ENCODE results near the gene NKAIN2.
"Not testable (repeated sequence)": the region's sequence is repeated elsewhere in the genome, so short reads cannot be mapped to it uniquely, and the experiment has no call there.

The NKAIN2 gene

GRCh38 chr6:123972600-123973294, 169.1 kb downstream of the NKAIN2 start:
- no peak for DNase-seq

GRCh38 chr6:123980311-123980710, 176.6 kb downstream of the NKAIN2 start:
- DNase-seq, result no peak

- DNase-seq, result no peak
Measured at GRCh38 chr6:123986938-123987337, 183.3 kb downstream of the NKAIN2 start.

DNA sequence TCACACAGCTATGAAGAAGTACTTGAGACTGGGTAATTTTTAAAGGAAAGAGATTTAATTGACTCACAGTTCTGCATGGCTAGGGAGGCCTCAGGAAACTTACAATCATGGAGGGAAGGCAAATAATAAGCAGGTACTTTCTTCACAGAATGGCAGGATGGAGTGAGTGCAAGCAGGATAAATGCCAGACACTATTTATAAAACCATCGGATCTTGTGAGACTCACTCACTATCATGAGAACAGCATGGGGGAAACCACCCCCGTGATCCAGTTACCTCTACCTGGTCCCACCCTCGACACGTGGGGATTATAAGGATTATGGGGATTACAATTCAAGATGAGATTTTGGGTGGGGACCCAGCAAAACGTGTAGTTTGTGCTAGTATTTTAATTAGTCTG, 186.3 kb downstream of the NKAIN2 start:
- DNase-seq, result not testable (repeated sequence)

- no peak for DNase-seq
Measured at GRCh38 chr6:123990376-123990775, 186.7 kb downstream of the NKAIN2 start.

GRCh38 chr6:123994168-123994567, 190.5 kb downstream of the NKAIN2 start:
- DNase-seq, result no peak

GRCh38 chr6:123994891-123995635, 191.4 kb downstream of the NKAIN2 start:
- DNase-seq, result no peak

DNA sequence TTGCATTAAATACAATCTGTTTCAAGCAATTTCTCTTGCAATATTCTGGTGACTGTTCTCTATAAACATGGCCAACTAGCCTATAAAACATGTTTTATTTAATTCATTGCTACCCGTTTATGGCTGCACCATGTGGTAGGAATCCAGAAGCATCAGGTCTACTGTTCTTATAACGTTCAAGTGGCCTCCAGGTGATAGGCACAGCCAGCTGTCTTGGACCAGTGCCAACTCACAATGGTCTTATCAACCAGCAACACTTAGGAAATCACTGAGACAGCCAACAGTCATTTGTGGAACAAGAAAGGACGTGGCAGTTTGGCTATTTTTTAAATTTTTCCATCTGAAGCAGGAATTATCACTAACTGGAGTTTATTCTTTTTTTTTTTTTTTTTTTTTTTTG, 193.6 kb downstream of the NKAIN2 start:
- DNase-seq, result no peak

DNA sequence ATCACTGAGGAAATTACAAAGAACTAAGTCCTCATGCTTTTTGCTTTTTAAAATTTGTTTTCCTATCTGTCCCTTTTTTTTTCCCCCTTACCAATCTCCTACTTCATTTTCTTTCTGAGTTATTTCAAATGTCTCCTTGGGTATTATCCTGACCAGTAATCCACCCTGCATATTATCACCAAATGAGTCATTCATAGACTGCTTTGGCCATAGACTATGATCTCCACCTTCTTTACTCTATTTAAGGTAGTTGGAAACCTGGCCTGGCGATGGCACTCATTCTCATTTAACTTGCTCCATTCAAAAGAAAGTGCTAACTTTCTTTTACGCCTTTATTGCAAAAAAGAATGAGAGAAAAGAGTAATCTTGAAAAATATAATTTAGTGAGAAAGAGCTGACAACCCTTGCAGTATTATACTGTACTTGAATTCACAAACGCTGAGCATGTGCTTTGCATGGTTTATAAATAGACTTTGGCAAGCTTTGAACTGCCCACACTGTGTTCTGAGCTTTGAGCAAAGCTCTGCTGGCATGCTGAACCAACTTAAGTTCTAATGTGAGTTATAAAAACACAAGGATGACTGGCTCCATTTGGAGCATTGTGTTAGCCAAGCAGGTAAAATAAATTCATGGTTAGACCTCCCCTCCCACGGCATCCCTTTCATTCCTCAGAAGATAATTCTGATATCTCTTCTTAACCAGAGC, 198.9 kb downstream of the NKAIN2 start:
- no peak for DNase-seq

DNA sequence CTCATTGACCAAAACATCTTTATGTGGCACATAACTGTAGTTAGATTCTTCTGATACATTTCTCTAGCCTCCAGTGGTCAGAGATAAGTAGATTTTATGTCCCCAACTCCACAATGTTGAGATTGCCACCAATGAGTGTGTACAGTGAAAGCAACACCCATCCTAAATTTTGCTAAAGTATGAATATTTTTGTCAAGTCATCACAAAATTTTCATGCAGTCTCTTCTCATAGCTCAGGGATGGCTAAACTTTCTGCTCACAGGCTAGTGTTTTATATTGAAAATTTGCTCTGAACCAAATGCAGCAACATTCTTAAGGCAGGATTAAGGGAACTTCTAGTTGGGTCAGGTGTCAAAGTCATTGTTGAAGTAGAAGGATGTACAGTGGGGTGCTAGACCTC, 203.6 kb downstream of the NKAIN2 start:
- DNase-seq, result no peak

- no peak for DNase-seq
Measured at GRCh38 chr6:124008000-124008987, 204.6 kb downstream of the NKAIN2 start.

DNA sequence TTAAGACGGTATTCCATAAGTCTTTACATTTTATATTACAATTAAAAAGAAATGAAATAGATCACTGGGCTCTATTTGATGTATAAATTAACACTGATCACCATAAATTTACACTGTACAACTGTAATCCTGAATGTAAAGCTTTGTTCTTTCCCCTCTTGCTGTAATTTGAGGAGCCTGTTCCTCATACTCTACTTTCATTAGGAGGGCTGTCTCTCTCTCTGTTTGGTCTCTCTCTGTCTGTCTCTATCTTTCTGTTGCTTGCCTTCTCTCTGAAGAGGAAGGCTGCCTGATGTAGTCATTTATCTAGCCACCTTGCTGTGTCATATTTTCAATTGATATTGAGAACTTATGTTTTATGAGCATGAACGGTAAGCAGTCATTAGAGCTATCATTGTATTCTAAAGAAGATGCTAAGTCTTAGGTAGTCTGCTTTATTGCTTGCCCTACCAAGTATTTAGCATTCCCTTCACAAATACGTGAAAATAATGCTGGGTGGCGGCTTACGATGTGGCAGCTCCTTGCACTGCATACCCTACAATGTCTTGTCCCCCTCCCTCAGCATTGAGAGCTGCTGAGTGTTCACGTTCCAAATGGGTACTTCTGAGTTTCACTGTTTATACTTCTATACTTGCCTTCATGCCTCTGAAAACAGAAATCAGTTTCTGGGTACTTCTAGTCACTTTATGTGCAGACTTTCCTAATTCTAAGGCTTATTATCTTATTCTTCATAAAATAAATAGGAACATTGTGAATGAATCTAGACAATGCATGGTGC, 205.5 kb downstream of the NKAIN2 start:
- DNase-seq, result no peak

DNA sequence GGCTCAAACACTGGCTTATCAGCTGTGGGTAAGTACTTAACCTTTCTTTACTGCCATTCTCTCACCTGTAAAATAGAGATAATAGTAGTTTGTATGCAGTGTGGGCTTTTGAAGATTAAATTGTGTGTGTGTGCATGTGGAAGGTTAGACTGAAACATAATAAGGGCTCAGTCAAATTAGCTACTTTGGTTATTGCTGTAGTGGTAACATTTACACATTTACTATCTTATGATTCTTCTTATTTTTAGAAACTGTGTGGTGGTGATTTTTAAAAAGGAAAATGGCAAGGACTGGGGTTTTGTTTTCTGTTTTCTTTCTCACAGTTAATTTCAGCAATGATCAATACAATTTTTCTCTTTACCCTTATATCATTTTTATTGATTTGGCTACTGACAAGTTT, 206.9 kb downstream of the NKAIN2 start:
- no peak for DNase-seq

DNA sequence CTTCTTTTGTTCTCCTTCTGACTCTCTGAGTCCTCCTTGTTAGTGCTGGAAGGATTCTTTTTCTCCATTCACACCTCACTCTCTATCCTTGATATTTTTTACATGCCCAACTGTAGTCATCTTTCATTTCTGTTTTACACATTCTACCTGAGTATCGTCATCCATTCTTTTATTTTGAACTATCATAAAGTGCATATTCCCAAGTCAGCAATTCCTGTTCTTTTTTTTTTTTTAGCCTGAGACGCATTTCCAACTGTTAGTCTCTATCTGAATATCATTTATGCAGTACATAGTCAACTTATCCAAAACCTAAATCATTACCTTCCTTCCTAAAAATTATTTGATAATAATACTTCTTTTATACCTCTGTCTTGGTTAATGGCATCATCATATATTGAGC, 207.5 kb downstream of the NKAIN2 start:
- DNase-seq, result no peak

- not testable (repeated sequence) for DNase-seq
Measured at GRCh38 chr6:124022051-124022450, 218.4 kb downstream of the NKAIN2 start.

GRCh38 chr6:124022641-124023040, 219.0 kb downstream of the NKAIN2 start:
- DNase-seq, result no peak

DNA sequence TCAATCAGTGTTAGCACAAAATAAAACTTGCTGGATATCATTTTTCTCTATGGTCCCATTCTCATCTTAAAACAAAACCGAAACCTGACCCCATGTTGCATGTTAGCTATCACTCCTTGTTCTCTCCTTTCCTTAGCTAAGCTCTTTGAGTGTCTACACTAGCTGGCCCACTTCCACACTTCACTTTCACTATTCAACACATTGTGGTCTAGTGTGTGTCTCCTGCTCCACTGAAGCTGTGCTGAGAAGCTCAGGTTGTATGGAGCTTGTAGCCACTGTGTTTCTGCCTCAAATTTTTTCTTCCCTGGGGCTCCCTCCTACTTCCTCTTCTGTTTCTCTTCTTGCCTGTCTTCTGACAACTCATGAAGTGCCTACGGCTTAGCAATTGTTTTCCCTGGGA, 223.0 kb downstream of the NKAIN2 start:
- DNase-seq, result no peak

GRCh38 chr6:124027392-124027791, 223.7 kb downstream of the NKAIN2 start:
- DNase-seq, result no peak

DNA sequence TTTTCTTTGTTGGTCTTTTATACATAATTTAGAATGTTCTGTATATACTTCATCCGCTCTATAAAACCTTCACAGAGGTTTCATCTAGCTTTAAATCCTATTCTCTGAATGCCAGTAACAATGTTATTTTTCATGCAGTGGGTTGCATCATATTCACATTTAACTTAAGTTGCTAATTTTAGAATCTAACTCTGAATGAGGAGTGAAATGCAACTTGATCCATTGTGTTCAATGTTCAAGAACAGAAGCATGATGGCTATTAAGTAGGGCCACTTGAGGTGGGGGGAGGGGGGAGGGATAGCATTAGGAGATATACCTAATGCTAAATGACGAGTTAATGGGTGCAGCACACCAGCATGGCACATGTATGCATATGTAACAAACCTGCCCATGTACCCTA, 224.5 kb downstream of the NKAIN2 start:
- no peak for DNase-seq

DNA sequence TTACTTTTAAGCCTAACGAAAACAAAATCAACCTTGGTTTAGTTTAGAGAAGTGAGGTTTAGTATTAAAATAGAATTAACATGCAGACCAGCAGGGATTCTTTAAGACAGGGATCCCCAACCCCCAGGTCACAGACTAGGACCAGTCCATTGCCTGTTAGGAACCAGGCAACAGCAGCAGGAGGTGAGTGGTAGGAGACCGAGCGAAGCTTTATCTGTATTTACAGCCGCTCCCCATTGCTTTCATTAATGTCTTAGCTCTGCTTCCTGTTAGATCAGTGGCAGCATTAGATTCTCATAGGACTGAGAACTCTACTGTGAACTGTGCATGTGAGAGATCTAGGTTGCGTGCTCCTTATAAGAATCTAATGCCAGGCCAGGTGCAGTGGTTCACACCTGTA, 225.9 kb downstream of the NKAIN2 start:
- DNase-seq, result no peak

GRCh38 chr6:124033501-124033900, 229.8 kb downstream of the NKAIN2 start:
- DNase-seq, result no peak

DNA sequence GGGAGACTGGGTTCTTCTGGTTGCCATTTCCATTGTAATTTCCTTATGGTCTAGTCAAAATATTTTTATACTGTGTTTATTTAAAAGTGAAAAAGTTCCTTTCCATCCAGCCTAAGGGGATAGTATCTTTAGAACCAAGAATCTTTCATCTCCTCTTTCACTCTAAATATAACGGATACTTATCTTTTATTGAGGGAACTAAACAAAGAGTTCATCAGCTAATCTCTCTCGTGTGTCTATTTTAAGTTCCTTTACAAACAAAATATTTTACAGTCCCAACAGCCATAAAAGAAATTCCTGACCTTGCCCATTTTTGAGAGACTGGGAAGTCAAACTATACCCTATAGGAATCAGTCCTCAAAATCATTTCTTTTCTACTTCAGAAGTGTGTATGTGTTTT, 232.7 kb downstream of the NKAIN2 start:
- DNase-seq, result no peak
